Liver (tissue), 3 donors: ENCODE data around the gene PELI1.

Experiments
- HNF4A ChIP-seq, 2 donors: conservative IDR thresholded peaks; 2 replicates each; pipeline ENCODE4 v1.6.1; 2016; ENCODE audit warnings: antibody characterized with exemption in 2 of 2, mild to moderate bottlenecking in 2 of 2
- HNF4G ChIP-seq: IDR thresholded peaks from 2 replicates; pipeline ENCODE4 v1.6.1; 2016; ENCODE audit warnings: antibody characterized with exemption
- RAD21 ChIP-seq, 2 donors: IDR thresholded peaks; 2 replicates each; pipeline ENCODE4 v1.6.1; 2016; ENCODE audit warnings: antibody characterized with exemption in 2 of 2, mild to moderate bottlenecking in 2 of 2
- SP1 ChIP-seq: IDR thresholded peaks from 2 replicates; pipeline ENCODE4 v1.6.1; 2018; ENCODE audit warnings: antibody characterized with exemption, mild to moderate bottlenecking
- TAF1 ChIP-seq: conservative IDR thresholded peaks from 2 replicates; pipeline ENCODE4 v1.6.1; 2016; ENCODE audit warnings: antibody characterized with exemption, mild to moderate bottlenecking
- YY1 ChIP-seq: IDR thresholded peaks from 2 replicates; pipeline ENCODE4 v1.6.1; 2016; ENCODE audit warnings: antibody characterized with exemption, mild to moderate bottlenecking
- TF ChIP-seq, protein P1 (sequence below): IDR thresholded peaks from 2 replicates; pipeline ENCODE4 v1.6.1; 2016; ENCODE audit warnings: antibody characterized with exemption, mild to moderate bottlenecking
- TF ChIP-seq, protein P2 (sequence below): IDR thresholded peaks from 2 replicates; pipeline ENCODE4 v1.6.1; 2016; ENCODE audit warnings: antibody characterized with exemption
- TF ChIP-seq, protein P3 (sequence below): fragments of 150-350 bp; IDR thresholded peaks from 2 replicates; pipeline ENCODE4 v1.5.1; 2017; ENCODE audit warnings: improper control_type of control experiment, low read depth, low read length; ENCODE audit not compliant: missing input control
- TF ChIP-seq, protein P4 (sequence below): IDR thresholded peaks from 2 replicates; pipeline ENCODE4 v1.6.1; 2016; ENCODE audit warnings: antibody characterized with exemption
- TF ChIP-seq, protein P5 (sequence below): IDR thresholded peaks from 2 replicates; pipeline ENCODE4 v1.6.1; 2016; ENCODE audit warnings: antibody characterized with exemption
- donor health status: healthy.
- donor health status: healthy.

DNA sequence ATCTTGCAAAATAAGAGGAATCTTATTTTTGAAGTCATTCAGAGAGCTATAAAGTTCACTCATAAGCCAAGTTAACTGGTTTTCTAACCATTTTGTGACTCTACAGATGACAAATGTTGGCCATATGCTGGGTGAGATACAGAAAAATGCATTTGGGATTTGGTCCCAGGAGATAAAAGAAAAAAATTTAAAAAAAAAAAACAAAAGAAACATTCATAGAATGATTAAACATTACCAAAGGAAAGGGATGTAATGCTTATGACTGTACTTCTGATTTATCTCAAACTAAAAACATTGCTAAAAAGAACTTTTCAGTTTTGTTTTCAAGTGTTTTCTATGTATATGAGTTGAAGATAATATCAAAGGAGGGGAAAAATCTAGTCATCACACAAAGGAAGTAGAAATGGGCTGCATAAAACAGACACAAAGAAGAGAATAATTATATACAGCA, 43.1 kb downstream of the PELI1 start:
- TF ChIP-seq, protein P1, sequence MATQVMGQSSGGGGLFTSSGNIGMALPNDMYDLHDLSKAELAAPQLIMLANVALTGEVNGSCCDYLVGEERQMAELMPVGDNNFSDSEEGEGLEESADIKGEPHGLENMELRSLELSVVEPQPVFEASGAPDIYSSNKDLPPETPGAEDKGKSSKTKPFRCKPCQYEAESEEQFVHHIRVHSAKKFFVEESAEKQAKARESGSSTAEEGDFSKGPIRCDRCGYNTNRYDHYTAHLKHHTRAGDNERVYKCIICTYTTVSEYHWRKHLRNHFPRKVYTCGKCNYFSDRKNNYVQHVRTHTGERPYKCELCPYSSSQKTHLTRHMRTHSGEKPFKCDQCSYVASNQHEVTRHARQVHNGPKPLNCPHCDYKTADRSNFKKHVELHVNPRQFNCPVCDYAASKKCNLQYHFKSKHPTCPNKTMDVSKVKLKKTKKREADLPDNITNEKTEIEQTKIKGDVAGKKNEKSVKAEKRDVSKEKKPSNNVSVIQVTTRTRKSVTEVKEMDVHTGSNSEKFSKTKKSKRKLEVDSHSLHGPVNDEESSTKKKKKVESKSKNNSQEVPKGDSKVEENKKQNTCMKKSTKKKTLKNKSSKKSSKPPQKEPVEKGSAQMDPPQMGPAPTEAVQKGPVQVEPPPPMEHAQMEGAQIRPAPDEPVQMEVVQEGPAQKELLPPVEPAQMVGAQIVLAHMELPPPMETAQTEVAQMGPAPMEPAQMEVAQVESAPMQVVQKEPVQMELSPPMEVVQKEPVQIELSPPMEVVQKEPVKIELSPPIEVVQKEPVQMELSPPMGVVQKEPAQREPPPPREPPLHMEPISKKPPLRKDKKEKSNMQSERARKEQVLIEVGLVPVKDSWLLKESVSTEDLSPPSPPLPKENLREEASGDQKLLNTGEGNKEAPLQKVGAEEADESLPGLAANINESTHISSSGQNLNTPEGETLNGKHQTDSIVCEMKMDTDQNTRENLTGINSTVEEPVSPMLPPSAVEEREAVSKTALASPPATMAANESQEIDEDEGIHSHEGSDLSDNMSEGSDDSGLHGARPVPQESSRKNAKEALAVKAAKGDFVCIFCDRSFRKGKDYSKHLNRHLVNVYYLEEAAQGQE: no peak
- TF ChIP-seq, protein P2, sequence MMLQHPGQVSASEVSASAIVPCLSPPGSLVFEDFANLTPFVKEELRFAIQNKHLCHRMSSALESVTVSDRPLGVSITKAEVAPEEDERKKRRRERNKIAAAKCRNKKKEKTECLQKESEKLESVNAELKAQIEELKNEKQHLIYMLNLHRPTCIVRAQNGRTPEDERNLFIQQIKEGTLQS: no peak
- TF ChIP-seq, protein P3, sequence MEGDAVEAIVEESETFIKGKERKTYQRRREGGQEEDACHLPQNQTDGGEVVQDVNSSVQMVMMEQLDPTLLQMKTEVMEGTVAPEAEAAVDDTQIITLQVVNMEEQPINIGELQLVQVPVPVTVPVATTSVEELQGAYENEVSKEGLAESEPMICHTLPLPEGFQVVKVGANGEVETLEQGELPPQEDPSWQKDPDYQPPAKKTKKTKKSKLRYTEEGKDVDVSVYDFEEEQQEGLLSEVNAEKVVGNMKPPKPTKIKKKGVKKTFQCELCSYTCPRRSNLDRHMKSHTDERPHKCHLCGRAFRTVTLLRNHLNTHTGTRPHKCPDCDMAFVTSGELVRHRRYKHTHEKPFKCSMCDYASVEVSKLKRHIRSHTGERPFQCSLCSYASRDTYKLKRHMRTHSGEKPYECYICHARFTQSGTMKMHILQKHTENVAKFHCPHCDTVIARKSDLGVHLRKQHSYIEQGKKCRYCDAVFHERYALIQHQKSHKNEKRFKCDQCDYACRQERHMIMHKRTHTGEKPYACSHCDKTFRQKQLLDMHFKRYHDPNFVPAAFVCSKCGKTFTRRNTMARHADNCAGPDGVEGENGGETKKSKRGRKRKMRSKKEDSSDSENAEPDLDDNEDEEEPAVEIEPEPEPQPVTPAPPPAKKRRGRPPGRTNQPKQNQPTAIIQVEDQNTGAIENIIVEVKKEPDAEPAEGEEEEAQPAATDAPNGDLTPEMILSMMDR: no peak
- TF ChIP-seq, protein P4, sequence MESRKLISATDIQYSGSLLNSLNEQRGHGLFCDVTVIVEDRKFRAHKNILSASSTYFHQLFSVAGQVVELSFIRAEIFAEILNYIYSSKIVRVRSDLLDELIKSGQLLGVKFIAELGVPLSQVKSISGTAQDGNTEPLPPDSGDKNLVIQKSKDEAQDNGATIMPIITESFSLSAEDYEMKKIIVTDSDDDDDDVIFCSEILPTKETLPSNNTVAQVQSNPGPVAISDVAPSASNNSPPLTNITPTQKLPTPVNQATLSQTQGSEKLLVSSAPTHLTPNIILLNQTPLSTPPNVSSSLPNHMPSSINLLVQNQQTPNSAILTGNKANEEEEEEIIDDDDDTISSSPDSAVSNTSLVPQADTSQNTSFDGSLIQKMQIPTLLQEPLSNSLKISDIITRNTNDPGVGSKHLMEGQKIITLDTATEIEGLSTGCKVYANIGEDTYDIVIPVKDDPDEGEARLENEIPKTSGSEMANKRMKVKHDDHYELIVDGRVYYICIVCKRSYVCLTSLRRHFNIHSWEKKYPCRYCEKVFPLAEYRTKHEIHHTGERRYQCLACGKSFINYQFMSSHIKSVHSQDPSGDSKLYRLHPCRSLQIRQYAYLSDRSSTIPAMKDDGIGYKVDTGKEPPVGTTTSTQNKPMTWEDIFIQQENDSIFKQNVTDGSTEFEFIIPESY: no peak
- TF ChIP-seq HNF4A (conservative IDR thresholded peaks at IDR 0.05) (no peak), TAF1 (no peak), RAD21 (IDR thresholded peaks at IDR 0.05) (no peak), SP1 (no peak), YY1 (no peak), HNF4G (no peak)
- TF ChIP-seq, protein P5, sequence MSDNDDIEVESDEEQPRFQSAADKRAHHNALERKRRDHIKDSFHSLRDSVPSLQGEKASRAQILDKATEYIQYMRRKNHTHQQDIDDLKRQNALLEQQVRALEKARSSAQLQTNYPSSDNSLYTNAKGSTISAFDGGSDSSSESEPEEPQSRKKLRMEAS: no peak
